HG02943 (cell line): ENCODE data around the gene PRXL2B.
"Not testable (repeated sequence)": the region's sequence is repeated elsewhere in the genome, so short reads cannot be mapped to it uniquely, and the experiment has no call there.

ENCODE experiments used
- ATAC-seq: cut with Tn5 transposase; IDR thresholded peaks from one replicate; pipeline ENCODE4 v1.9.1; 2021; ENCODE audit warnings: mild to moderate bottlenecking, low read depth, moderate library complexity; ENCODE audit not compliant: unreplicated experiment

The PRXL2B gene

GRCh38 chr1:2586154-2587070 is at the start of gene PRXL2B:
PRXL2B (plus strand) TSS chr1:2586777; CDS start chr1:2586886, 109 bp downstream.
- ATAC-seq: peak; percentile 55

GRCh38 chr1:2537784-2538115 is 48.8 kb upstream of the PRXL2B start:
- ATAC-seq: no peak

- no peak for ATAC-seq
Observed at GRCh38 chr1:2538376-2538775, 48.2 kb upstream of the PRXL2B start.

- no peak for ATAC-seq
Observed at GRCh38 chr1:2538872-2539271, 47.7 kb upstream of the PRXL2B start.

- ATAC-seq: no peak
Observed at GRCh38 chr1:2539312-2539907, 47.2 kb upstream of the PRXL2B start.

GRCh38 chr1:2540816-2541492 is 45.6 kb upstream of the PRXL2B start:
- ATAC-seq: no peak

- no peak for ATAC-seq
Observed at GRCh38 chr1:2541619-2542245, 44.8 kb upstream of the PRXL2B start.

GRCh38 chr1:2542246-2542915 is 44.2 kb upstream of the PRXL2B start:
- no peak for ATAC-seq

- no peak for ATAC-seq
Observed at GRCh38 chr1:2543543-2544092, 43.0 kb upstream of the PRXL2B start.

- no peak for ATAC-seq
Observed at GRCh38 chr1:2544093-2544874, 42.3 kb upstream of the PRXL2B start.

- no peak for ATAC-seq
Observed at GRCh38 chr1:2544875-2545640, 41.5 kb upstream of the PRXL2B start.

- ATAC-seq: peak; percentile 29
Observed at GRCh38 chr1:2545754-2546514, 40.6 kb upstream of the PRXL2B start.

- ATAC-seq: peak; percentile 30
Observed at GRCh38 chr1:2546515-2547209, 39.9 kb upstream of the PRXL2B start.

- ATAC-seq: no peak
Observed at GRCh38 chr1:2547210-2548067, 39.1 kb upstream of the PRXL2B start.

GRCh38 chr1:2548068-2548589 is 38.4 kb upstream of the PRXL2B start:
- peak; percentile 15 for ATAC-seq

GRCh38 chr1:2549367-2550029 is 37.1 kb upstream of the PRXL2B start:
- not testable (repeated sequence) for ATAC-seq
